ENCODE data around the gene DOCK3.

DNA sequence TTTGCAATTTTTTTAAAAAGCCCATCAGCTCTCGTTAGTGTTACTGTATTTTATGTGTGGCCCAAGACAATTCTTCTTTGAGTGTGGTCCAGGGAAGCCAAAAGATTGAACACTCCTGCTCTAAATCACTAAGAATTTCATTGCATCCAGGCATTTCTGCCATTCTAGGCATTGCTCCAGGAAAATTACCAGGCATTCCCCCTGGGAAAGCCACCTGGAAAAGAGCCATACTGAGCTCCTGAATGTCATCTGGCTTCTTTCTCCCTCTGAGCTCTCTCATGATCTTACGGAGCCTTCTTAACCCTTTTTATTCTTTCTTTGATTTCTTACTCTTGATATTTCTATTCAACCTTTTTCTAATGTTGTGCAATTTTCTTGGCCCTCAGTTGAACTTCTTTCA, 202.2 kb downstream of the DOCK3 start:
- TF ChIP-seq, protein P1, sequence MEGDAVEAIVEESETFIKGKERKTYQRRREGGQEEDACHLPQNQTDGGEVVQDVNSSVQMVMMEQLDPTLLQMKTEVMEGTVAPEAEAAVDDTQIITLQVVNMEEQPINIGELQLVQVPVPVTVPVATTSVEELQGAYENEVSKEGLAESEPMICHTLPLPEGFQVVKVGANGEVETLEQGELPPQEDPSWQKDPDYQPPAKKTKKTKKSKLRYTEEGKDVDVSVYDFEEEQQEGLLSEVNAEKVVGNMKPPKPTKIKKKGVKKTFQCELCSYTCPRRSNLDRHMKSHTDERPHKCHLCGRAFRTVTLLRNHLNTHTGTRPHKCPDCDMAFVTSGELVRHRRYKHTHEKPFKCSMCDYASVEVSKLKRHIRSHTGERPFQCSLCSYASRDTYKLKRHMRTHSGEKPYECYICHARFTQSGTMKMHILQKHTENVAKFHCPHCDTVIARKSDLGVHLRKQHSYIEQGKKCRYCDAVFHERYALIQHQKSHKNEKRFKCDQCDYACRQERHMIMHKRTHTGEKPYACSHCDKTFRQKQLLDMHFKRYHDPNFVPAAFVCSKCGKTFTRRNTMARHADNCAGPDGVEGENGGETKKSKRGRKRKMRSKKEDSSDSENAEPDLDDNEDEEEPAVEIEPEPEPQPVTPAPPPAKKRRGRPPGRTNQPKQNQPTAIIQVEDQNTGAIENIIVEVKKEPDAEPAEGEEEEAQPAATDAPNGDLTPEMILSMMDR (IDR thresholded peaks at IDR 0.05; ENCODE audit: low read depth, low read length, missing input control), result no peak
- TF ChIP-seq YY1 (IDR thresholded peaks at IDR 0.05) (no peak), EGR1 (IDR thresholded peaks at IDR 0.05; ENCODE audit: low read depth in 2 of 2) (no peak)
- TF ChIP-seq, protein P2, sequence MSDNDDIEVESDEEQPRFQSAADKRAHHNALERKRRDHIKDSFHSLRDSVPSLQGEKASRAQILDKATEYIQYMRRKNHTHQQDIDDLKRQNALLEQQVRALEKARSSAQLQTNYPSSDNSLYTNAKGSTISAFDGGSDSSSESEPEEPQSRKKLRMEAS (IDR thresholded peaks at IDR 0.05), result no peak

Data from liver (tissue), 3 donors.